ENCODE data around the gene DNM2.
"Not testable (repeated sequence)": the region's sequence is repeated elsewhere in the genome, so short reads cannot be mapped to it uniquely, and the experiment has no call there.

The DNM2 gene

DNA sequence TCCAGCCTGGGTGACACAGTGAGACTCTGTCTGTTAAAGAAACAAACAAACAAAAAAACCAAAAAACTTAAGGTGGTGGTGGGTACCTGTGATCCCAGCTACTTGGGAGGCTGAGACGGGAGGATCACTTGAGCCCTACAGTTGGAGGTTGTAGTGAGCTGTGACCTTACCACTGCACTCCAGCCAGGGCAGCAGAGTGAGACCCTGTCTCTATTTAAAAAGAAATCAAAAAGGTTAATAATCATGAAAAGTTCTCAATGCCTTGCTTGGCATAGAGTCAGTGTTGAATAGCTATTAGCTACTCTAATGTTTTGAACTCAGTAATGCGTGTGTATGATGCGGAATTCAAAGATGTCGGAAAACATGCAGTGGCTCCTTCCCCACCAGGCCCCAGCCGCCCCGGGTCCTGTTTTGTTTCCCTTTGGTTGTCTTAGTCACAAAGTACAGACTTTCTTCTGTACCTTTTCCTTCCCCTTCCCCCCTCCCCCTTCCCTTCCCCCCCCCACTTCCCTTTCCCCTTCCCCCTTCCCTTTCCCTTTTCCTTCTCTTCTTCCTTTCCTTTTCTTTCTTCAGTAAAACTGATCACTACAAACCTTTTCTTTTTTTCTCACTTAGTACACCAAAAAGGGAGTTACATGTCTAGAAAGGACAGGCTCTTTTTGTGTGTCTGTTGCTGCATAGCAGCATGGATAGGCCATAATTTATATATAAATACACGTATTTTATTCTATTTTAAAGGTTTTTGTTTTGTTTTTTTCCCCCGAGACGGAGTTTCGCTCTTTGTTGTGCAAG is 35.2 kb downstream of the DNM2 start:
- DNase-seq, result no peak

DNA sequence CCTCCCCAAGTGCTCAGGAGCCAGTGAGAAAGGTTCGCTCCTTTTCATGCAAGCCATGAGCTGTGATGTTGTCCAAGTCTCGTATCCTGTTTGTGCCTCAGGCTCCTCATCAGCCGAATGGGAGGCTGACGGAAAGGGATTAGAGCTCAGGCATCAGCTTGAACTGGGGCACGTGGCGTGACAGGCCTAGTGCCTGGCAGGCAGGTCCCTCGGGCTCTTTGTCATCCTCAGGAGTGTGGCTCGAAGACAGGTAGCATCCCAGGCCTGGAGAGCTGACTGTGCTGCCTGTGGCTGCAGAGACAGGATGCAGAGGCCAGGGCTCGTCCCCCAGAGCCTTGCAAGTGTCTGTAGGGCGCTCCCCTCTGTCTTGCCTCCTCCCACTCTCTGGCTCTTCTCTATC is 38.5 kb downstream of the DNM2 start:
- no peak for DNase-seq

DNA sequence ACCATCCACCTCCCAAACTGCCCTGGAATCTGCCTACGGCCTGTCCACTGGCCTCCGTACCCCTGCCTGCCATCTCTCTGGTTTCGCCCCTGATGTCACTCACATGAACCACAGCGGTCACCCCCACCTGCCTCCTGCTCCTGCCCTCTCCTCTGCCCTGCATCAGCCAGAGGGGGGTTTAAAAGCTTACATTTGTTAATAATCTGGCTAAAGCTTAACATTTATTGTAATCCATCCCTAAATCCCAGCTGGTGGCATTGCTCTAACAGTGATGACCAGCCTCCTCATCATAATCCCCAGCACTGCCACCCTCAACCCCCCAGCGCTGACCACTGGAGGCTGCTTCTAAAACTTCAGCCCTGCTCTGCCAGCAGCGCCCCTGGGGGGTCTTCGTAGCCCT is 38.9 kb downstream of the DNM2 start:
- no peak for DNase-seq

DNA sequence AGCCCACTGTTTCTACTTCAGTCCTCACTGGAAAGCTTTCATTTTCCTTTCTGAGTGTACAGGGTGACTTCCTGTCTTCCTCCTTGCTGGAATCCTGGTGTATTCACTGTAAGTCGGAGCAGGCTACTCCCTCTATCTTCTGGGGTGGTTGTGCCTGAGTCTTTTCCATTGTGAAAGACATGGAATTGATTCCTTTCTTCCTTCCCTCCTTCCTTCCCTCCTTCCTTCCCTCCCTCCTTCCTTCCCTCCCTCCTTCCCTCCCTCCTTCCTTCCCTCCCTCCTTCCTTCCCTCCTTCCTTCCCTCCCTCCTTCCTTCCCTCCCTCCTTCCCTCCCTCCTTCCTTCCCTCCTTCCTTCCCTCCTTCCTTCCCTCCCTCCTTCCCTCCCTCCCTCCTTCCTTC is 40.2 kb downstream of the DNM2 start:
- not testable (repeated sequence) for DNase-seq

DNA sequence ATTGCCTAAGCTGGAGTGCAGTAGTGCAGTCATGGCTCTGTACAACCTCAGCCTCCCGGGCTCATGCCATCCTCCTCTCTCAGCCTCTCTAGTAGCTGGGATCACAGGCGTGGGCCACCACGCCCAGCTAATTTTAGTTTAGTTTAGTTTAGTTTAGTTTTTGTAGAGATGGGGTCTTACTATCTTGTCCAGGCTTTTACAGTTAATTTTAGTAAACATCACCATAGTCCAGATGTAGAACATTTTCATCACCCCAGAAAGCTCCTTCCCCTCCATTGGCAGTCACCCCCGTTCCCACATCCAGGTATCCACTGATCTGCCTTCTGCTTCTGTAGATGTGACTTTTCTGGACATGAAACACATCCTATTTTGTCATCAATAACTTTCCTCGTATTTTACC is 41.1 kb downstream of the DNM2 start:
- no peak for DNase-seq

DNA sequence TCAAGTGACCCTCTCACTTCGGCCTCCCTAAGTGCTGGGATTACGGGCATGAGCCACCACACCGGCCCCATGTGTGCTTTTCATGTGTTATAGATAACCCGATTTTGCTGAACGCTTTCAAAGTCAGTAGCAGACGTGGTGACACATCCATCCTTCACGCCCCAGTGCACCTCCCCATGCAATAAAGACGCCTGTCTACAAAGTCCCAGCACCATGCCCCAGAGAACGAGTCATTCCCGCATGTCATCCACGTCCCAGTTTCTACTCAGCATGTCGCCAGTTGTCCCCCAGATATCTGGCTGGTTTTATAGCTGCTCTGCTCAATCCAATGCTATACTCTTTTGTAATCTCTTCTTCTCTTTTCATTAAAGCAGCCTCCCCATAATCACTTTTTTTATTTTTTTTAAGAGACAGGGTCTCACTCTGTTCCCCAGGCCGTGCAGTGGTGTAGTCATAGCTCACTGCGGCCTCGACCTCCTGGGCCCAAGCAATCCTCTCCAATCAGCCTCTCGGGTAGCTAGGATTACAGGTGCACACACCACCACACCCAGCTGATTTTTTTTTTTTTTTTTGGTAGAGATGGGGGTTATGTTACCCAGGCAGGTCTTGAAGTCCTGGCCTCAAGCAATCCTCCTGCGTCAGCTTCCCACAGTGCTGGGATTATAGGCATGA is 42.5 kb downstream of the DNM2 start:
- DNase-seq, result peak; percentile 56 to 60

DNA sequence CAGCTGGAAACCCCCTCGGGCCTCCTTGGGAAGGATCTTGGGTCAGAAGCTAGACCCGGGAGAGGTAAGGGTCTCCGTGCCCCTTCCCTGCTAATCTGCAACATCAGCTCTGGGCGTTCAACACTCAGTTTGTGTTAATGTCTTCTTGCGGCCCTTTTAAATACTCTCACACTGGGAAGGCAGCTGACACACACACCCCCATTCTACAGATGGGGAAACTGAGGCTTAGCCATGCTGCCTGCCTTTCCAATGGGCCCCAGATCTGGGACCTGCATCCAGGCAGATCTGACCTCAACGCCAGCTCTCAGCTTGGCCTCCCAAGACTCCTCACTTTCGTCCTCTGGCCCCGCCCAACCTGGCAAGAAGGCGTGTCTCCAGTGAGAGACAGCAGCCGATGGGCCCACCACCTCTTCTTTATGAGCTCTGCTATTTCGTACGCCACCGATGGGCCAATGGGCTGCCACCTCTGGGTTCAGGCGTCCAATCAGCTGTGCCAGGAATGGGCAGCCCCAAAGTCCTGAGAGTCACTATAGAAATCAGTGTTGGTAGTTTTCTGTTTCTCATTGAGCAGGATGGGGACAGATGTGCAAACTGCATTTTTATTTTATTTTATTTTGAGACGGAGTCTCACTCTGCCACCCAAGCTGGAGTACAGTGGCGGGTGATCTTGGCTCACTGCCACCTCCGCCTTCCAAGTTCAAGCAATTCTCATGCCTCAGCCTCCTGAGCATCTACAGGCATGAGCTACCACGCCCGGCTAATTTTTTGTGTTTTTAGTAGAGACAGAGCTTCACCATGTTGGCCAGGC is 43.8 kb downstream of the DNM2 start:
- no peak for DNase-seq

DNA sequence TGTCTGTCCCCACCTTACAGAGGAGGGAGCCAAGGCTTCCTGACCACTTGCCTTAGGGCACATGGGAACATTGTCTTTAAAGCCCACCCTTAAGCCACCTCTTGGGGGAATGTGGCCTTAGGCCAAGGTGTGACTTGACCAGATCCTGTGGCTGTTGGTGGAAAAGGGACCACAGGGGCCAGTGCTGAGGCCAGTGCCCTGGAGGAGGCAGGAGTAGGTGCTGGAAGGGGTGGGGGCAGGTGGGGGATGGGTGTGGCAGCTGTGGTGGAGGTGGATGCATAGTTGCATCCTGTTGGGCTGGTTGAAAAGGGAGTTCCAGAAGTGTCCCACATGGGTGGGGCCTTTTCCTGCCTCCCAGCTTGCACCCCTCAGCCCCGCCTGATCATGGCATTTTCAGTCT is 44.8 kb downstream of the DNM2 start:
- no peak for DNase-seq

DNA sequence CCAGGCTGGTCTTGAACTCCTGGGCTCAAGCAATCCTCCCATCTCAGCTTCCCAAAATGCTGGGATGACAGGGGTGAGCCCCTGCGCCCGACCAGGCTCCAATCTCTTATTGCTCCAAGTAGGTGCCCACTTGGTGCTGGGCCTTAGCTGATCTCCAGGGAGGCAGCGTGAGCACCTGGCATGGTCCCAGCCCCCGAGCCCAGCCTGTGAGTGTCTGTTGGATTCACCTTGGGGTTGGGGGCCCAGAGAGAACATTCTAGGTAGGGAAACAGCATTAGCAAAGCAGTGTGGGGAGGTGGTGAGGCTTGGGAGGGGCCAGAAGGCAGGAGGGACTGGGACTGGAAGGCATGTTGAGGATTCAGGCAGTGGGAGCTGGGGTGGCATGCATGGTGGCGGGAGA is 45.5 kb downstream of the DNM2 start:
- DNase-seq, result no peak

DNA sequence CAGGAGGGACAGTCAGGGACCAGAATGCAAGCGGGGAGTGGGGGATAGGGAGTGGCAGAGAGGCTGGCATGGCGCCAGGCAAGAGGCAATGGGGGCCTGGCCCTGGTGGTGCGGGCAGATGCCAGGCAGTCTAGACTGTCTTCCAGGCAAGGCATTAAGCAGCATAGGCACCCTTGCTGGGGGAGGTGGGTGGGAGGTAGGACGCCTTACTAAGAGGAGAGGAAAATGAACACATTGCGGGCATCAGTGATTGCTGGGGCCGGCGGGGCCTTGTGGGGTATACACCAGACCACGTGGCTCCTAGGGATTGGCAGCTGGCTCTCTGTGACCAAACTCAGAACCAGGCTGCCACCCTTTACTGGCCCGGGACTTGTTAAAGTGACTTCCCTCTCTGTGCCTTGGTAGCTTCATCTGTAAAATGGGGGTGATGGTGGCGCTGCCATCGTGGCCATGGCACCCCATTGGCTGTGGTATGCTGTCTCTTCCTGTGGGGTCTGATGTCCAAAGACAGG is 46.0 kb downstream of the DNM2 start:
- DNase-seq, result no peak

DNA sequence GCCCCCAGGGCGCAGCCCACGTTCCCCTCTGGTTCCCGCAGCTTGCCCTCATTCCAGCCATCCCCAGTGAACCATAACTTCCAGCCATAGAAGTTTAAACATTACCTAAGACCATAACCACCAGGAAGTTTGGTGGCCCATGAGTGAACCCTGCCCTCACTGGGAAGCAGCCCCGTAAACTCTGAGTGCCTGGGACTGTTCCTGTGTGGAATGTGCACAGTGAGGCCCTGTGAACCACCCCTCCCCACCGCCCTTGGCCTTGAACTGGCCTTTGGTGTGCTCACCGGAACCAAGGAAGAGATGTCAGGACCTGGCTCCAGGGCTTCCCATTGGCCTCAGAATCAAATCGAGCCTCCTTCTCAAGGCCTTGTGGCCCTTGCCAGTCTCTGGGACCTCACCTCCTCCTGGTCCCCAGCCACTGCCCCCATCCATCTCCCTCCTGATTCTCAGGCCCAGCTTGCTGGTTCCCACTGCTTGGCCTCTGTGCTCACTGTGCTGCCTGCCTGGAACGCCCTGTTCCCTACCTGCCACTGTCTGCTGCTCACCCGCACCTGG is 46.5 kb downstream of the DNM2 start:
- no peak for DNase-seq

DNA sequence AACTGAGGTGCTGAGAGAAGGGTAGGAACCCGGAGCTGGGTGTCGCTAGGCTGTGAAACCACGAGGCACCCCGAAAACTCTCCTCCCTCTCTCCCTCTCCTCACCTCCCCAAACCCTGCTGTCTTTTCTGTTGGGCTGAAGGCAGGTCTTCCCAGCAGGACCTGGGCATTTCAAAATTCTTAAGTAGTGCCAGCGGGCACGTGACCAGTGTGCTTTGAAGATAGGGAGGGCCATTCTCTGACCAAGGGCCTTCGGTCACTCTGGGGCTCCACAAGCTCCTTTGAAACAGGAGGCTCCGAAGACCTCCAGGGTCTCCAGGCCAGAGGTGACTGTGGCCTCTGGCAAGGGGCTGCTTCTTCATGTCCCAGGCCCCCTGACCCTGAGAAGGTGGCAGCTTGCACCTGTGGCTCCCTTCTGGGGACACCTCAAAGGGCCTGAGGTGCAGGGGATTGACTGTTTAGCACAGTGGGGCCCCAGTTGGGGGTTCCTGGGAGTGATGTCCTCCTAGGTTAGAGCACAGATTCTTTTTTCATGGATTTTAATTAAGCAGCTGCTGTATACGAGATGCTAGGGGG is 48.3 kb downstream of the DNM2 start:
- DNase-seq, result no peak

DNA sequence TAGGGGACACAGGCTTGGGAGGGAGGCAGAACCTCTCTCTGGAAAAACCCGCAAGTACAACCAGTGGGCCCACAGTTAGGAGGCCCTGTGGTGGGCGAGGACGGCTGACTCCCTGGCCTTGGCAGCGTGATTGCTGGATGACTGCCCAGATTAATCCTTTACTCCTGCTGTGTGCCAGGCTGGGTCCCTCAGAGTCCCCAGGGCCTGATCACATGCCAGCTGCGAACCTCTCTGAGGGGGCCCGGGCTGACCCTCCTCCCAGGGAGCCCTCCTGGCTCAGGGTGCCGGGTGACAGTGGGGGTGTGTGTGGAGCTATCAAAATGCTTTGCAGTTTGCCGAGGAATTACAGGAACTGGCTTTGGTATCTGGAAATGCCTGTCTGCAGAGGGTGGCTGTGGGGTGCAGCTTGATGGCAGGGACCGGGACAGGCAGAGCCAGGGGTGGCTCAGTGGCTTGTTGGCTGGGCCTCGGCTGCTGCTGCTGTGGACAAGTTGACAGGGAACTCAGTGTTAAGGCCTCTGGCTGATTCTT is 48.9 kb downstream of the DNM2 start:
- DNase-seq, result no peak

DNA sequence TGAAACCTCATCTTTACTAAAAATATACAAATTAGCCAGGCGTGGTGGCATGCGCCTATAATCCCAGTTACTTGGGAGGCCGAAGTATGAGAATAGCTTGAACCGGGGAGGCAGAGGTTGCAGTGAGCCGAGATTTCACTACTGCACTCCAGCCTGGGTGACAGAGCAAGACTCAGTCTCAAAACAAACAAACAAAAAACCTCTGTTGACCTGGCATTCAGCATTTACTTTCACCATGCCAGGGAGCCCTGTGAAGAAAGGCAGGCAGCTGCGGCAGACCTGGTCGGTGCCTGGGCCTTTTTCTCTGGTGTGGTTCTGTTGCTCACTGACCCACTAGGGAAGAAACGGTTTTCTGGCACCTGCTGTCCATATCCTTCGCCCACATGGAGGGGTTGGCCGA is 49.8 kb downstream of the DNM2 start:
- no peak for DNase-seq

DNA sequence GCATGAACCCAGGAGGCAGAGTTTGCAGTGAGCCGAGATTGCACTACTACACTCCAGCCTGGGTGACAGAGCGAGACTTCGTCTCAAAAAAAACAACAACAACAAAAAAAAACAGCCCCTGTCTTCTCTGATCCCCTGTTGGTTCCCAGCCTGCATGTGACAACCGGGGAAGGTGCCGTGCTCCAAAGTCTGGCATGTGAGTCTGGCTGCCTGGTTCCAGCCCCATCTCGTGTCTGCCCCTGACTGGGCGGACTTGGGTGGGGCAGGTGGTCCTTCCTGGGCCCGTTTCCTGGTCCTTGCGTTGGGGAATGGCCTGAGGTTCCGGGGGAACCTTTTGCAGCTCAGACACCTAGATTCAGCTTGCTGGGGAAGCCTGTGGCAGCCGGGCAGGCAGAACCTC is 50.5 kb downstream of the DNM2 start:
- DNase-seq, result no peak

DNA sequence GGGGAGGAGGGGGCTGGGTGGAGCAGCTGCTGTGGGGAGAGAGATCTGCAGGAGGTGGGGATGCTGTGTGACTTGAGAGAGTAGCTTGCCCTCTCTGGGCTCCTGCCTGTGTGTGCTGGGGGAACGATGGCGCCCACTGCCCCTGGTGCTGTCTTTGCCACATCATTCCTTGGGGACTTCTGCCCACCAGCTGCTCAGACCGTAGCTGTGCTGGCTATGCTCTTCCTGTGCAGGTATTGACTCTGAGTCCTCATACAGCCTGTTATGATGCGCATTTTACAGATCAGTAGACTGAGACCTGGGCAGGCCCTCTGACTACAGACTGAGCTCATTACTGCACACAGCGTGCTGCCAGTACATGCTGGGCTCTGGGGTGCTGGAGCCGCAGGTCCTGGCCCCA is 51.1 kb downstream of the DNM2 start:
- DNase-seq, result no peak

DNA sequence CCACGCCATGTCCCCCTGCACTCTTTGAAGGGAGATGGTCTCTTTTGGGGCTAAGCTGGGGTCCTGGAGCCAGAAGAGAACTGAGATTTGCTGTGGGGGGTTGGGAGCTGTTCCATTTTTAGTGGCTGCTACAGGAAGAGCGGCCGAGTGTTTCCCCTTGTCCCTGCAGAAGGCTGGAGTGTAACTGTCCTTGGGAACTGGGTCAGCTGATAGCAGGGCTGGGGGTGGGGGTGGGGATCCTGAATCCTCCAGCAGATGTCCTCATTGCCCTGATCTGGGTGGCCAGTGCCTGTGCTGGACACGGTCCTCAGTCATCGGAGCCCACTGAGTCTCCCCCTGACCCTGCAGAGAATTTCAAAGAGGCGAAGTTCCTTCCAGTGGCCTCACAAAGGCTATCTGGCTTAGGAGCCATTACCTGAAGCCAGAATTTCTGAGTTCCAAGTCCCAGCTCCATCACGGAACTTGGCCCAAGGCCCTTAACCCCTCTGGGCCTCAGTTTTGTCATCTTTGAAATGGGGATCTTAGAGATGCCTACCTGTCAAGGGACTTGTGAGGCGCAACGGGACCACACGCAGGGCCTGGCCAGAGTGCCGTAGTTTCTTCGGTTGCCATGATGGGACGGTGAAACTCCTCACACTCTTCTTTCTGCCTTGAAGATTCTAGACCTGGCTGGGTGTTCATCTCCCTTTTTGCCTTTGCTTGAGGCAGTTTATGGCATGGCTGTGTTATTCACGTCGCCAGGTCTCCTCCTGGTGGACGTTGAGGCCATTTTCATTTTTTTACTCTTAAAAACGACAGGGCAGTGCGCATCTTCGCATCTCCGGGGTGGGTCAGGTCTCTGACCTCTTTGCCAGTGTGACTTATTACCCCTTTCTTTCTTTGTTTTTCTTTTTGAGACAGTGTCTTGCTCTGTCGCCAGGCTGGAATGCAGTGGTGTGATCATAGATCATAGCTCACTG is 51.9 kb downstream of the DNM2 start:
- DNase-seq, result no peak

DNA sequence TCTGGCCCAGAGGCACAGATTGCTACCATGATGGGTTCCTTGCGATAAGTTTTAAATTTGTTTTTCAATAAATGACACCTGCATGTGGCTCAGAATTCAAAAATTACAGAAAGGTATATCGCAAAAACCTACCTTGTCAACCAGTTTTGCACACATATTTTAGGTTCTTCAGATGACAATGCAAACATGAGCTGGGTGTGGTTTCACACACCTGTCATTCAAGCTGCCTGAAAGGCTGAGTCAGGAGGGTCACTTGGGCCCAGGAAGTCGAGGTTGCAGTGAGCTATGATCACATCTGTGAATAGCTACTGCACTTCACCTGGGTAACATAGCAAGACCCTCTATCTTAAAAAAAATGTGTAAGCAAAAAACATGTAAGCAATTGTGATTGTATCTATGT is 56.1 kb downstream of the DNM2 start:
- no peak for DNase-seq

DNA sequence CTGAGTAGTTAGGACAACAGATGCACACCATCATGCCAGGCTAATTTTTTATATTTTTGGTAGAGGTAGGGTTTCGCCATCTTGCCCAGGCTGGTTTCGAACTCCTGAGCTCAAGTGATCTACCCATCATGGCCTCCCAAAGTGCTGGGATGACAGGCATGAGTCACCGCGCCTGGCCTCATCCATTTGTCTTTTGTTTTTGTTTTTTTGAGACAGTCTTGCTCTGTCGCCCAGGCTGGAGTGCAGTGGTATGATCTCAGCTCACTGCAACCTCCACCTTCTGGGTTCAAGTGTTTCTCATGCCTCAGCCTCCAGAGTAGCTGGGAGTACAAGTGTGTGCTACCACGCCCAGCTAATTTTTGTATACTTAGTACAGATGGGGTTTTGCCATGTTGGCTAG is 57.0 kb downstream of the DNM2 start:
- DNase-seq, result no peak

DNA sequence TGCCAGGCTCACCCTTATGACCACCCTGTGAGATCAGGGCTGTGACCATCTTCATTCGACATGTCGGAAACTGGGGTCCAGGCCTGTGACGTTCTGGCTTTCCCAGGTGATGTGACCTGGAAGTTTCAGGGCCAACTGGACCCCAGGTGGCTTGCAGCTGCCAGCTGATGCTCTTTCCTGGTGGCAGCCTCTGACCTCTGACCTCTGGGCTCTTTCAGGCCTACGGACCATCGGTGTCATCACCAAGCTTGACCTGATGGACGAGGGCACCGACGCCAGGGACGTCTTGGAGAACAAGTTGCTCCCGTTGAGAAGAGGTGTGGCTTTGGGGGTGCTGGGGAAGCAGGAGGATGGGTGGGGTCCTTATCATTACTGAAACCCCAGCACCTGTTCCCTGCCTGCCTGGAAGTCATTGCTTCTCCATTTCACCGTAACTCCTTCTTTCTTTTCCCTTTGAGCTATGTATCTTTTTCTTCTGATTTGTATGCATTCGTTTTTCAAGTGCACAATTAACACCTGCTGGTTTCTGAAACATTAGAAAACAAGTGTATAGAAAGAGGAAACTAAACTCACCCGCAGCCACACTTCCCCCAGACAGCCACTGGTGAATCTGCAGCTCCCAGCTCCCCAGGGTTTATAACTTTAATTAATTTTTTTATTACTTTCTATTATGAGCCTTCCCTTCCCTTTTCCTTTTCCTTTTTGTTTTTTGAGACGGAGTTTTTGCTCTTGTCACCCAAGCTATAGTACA is 59.2 kb downstream of the DNM2 start:
- DNase-seq, result no peak

DNA sequence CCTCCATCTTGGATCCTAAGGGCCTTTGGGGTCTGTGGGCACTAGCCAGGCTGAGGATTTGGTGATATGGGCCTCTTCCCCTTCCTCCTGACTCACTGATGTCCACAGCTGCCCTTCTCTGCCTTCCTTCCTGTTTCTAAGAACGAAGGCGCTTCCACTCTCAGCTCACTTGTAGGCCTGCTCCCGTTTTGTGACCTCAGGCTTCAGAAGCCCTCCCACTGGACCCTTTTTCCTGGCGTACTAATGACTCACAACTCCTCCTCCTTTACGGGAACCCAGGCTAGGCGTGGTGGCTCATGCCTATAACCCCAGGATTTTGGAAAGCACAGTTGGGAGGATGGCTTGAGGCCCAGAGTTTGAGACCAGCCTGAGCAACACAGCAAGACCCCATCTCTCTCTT is 62.5 kb downstream of the DNM2 start:
- no peak for DNase-seq

Measured in activated T-cell treated with anti-CD3 and anti-CD28 coated beads, Interleukin-2, amount 50 U/mL, for 48 hours (primary cell).